Fibroblast of mammary gland (primary cell): ENCODE measurements around the gene NIN.

ENCODE experiments used
- DNase-seq: peaks from one replicate; pipeline ENCODE4 v3.0.0-alpha.2; 2010; ENCODE audit warnings: low read depth
- H3K4me3 ChIP-seq: 2 replicates; pipeline ENCODE4 v1.5.1; 2011; ENCODE audit warnings: low read depth, mild to moderate bottlenecking, low read length, moderate library complexity; ENCODE audit not compliant: control insufficient read depth
- CTCF ChIP-seq: conservative IDR thresholded peaks from 2 replicates; pipeline ENCODE4 v1.5.1; 2011; ENCODE audit warnings: low read depth, low read length, inconsistent platforms; ENCODE audit not compliant: control insufficient read depth, insufficient read depth

The NIN gene

DNA sequence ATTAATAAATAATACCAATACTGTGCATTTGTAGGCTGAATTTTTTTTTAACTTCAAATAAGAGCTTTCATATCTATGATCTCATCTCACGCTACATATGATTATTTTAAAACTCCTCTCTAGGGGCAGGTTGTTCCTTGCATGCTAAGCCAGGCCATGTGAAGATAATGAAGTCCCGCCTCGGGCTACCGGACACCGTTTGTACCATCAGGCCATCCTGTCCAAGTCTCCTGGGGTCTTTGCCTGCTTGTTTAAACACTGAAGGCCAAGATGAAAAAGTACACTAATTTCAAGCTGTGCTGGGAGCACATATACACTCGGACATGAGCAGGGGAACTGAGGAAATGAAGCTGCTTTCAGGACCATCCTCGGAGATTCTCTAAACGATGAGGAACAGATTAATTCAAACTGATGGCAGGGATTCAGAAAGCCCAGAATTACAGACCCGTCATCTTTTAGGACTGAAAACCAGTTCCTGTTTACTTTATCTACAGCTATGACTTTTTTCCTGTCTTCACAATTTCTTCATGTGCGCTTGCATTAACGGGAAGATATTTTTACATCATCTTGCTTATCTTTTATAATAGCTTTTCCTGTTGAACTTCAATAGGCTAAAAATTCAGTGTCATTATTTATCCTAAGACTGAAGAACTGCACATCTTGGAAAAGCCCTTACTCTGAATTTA lies 34.6 kb upstream of the NIN start:
- no peak overlapping the region for H3K4me3 ChIP-seq
- TF ChIP-seq CTCF = no peak
- DNase-seq = no peak

- no peak overlapping the region for H3K4me3 ChIP-seq
- no peak for DNase-seq
- TF ChIP-seq CTCF = no peak
Observed at GRCh38 chr14:50864946-50865345, 34.0 kb upstream of the NIN start.

DNA sequence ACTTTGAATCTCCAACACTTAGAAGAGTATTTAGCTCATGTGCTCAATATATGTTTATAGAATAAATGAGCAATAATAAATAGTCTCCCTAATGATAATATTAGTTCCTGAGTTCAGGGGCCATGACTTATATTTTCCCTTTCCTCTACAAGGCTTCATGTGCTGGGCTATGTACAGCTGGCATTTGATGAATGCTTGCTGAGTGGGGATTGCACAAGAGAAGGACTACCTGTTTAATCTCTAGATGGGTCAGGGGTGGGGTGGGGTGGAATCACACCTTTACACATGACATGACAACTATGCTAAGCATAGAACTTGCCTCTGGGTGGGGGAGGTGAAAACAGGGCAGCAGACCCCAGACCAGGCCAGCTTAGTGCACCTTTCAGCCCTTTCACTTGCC lies 33.3 kb upstream of the NIN start:
- no peak for DNase-seq
- TF ChIP-seq CTCF = no peak
- H3K4me3 ChIP-seq = no peak overlapping the region

DNA sequence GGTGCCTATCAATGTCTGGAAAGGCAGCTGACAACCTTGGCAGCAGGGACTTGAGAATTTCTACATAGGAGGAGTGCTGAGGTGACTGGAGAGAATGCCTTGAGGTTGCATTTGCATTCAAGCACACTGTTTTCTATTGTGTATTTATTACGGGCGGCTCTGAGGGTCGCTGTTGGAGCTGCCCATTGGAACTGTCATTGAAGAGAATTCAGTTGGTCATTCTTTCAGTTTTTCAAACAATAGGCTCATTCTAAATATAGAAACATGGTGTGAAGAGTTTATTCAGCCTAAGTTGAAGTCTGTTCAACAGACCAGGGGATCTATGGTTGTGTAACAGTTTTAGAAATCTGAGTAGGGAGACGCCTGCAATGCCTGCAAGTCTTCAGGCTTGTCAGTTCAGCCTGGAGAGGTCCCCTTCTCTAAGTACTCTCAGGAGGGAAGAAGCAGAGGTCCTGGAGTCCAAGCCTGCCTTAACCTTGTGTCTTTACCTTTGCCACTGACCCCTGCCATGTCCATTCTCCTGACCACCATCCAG lies 31.1 kb upstream of the NIN start:
- no peak for DNase-seq
- H3K4me3 ChIP-seq = no peak overlapping the region
- no peak for TF ChIP-seq CTCF

GRCh38 chr14:50860478-50861086 lies 29.6 kb upstream of the NIN start:
- peak overlapping the region; percentile 55 for H3K4me3 ChIP-seq
- DNase-seq = peak; percentile 83
- TF ChIP-seq CTCF = peak; percentile 68

GRCh38 chr14:50859296-50859624 lies 28.3 kb upstream of the NIN start:
- TF ChIP-seq CTCF = no peak
- peak overlapping the region; percentile 55 for H3K4me3 ChIP-seq
- no peak for DNase-seq
